COLO668 (cell line): Measurements from ENCODE around the gene MCAM.

ENCODE experiments used
- DNase-seq: peaks from one replicate; lab custom pipeline; 2025; ENCODE audit not compliant: unreplicated experiment; lab: John Stamatoyannopoulos, UW

Gene MCAM

DNA sequence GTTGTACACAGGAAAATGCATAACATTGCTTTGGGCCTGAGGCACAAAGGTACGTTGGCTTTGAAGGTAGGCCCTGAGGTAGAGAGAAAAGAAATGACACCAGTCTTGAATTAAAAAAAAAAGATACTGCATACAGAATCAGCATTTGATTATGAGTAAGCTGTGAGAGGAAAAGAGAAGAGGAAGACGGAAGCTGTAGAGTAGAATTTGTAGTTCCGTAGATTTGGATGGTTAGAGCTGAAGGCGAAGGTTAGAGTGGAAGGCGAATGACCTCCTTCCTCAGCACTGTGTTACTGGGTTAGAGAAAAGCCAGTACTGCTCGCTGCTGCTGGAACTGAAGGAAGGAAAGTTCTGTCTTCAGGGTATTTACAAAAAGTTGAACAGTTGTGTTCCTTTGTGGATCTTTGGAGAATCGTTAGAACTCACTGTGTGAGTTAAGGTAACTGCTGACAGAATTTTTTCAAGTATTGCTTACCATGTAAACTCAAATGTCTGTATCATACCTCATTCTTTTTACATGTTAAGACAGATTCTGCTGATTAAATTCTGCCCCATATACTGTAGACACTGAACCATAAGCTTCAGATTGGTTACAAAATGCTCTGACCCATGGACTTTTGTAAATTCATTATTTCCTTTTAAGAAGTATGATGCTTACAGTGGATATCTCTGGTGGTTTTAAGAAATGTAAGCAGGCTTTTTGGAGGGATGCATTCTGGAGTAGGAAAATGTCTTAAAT, 50.2 kb downstream of the MCAM start:
- DNase-seq: no peak

DNA sequence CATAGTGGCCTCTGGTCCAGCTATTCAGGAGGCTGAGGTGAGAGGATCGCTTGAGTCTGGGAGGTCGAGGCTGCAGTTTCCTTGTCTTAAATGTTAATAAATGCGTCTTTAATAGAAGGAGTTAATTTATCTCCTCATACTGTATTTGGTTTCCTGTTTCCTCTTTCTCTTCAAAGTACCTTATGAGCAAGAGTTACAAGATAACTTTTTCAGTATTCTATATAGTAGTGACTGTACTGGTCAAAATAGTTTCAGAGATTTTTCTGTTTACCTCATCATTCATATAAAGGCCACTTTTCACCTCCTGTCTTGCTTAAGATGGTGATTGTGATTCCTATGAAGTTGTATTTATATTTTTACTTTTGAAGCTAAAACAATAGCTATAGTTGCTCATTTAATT, 50.9 kb downstream of the MCAM start:
- no peak for DNase-seq

GRCh38 chr11:119263352-119263940, 53.5 kb downstream of the MCAM start:
- no peak for DNase-seq

DNA sequence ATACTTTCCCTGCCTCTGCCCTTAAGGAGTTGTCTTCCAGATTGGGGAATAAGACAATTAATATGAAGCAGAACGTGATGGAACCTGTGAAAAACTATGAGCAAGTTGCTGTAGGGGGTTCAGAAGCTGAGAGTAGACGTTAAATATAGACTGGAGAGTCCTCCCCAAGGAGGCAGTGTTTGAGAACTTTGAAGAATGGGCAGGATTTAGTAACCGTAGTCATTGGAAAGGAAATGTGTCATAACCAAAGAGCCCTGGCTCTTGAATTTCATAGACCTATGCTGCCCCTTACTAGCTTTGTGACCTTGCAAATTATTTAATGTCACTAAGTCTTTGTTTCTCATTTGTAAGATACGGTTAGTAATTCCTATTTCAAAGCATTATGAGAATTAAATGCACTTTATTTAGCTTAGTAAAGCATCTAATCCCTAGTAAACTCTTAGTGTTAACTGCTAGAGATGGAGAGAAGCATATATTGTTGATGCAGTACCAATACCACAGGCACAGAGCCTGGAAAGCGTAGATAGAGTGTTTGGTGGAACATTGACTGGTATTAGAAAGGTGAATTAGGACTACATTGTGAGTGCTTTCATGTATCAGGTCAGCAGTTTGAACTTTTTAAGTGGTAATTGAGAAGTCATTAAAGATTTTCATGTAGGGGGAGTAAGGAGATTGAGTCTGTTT, 54.1 kb downstream of the MCAM start:
- no peak for DNase-seq

GRCh38 chr11:119258983-119259382, 57.9 kb downstream of the MCAM start:
- no peak for DNase-seq
